ENCODE measurements around the gene ZNF683.

ZNF683 gene

GRCh38 chr1:26318338-26319064, 54.0 kb downstream of the ZNF683 start:
- no peak for TF ChIP-seq NFIC (IDR thresholded peaks at IDR 0.05)
- TF ChIP-seq EGR1 (IDR thresholded peaks at IDR 0.05), result no peak
- TF ChIP-seq MAX (IDR thresholded peaks at IDR 0.05), result no peak
- TF ChIP-seq CEBPB (IDR thresholded peaks at IDR 0.05), result no peak
- TF ChIP-seq YY1 (IDR thresholded peaks at IDR 0.05; ENCODE audit: low read depth), result no peak
- no peak for TF ChIP-seq RAD21 (IDR thresholded peaks at IDR 0.05; ENCODE audit: low read depth)
- no peak for TF ChIP-seq REST (IDR thresholded peaks at IDR 0.05; ENCODE audit: low read depth)
- no peak for TF ChIP-seq USF1 (IDR thresholded peaks at IDR 0.05)
- TF ChIP-seq TAF1 (IDR thresholded peaks at IDR 0.05; ENCODE audit: low read depth), result no peak
- no peak for TF ChIP-seq FOXM1 (IDR thresholded peaks at IDR 0.05; ENCODE audit: borderline replicate concordance, low read depth)
- TF ChIP-seq CREB1 (IDR thresholded peaks at IDR 0.05; ENCODE audit: low read depth), result no peak
- TF ChIP-seq EP300 (IDR thresholded peaks at IDR 0.05; ENCODE audit: borderline replicate concordance), result no peak
- no peak for TF ChIP-seq ZBTB7A (IDR thresholded peaks at IDR 0.05; ENCODE audit: low read depth)
- no peak for TF ChIP-seq TCF12 (IDR thresholded peaks at IDR 0.05; ENCODE audit: low read depth)
- no peak for TF ChIP-seq TEAD4 (IDR thresholded peaks at IDR 0.05)

- TF ChIP-seq REST (IDR thresholded peaks at IDR 0.05; ENCODE audit: low read depth) (no peak), TAF1 (IDR thresholded peaks at IDR 0.05; ENCODE audit: low read depth) (no peak), CEBPB (IDR thresholded peaks at IDR 0.05) (no peak), TEAD4 (IDR thresholded peaks at IDR 0.05) (no peak), RAD21 (IDR thresholded peaks at IDR 0.05; ENCODE audit: low read depth) (no peak), MAX (IDR thresholded peaks at IDR 0.05) (no peak), EGR1 (IDR thresholded peaks at IDR 0.05) (no peak), YY1 (IDR thresholded peaks at IDR 0.05; ENCODE audit: low read depth) (no peak), NFIC (IDR thresholded peaks at IDR 0.05) (no peak)
Measured at GRCh38 chr1:26317612-26318337, 54.8 kb downstream of the ZNF683 start, which contains the start of gene CD52. TSS of gene CD52 (plus strand) at chr1:26317958. CDS start at chr1:26318018, 60 bp downstream.

- no peak for TF ChIP-seq EP300 (IDR thresholded peaks at IDR 0.05; ENCODE audit: borderline replicate concordance)
- no peak for TF ChIP-seq CEBPB (IDR thresholded peaks at IDR 0.05)
- no peak for TF ChIP-seq FOXM1 (IDR thresholded peaks at IDR 0.05; ENCODE audit: borderline replicate concordance, low read depth)
Measured at GRCh38 chr1:26317146-26317545, 55.4 kb downstream of the ZNF683 start.

- TF ChIP-seq YY1 (IDR thresholded peaks at IDR 0.05; ENCODE audit: low read depth), result no peak
- no peak for TF ChIP-seq NFIC (IDR thresholded peaks at IDR 0.05)
- no peak for TF ChIP-seq USF1 (IDR thresholded peaks at IDR 0.05)
- TF ChIP-seq ZBTB7A (IDR thresholded peaks at IDR 0.05; ENCODE audit: low read depth), result no peak
- no peak for TF ChIP-seq RAD21 (IDR thresholded peaks at IDR 0.05; ENCODE audit: low read depth)
- no peak for TF ChIP-seq REST (IDR thresholded peaks at IDR 0.05; ENCODE audit: low read depth)
- no peak for TF ChIP-seq TCF12 (IDR thresholded peaks at IDR 0.05; ENCODE audit: low read depth)
- no peak for TF ChIP-seq TAF1 (IDR thresholded peaks at IDR 0.05; ENCODE audit: low read depth)
- no peak for TF ChIP-seq EGR1 (IDR thresholded peaks at IDR 0.05)
- TF ChIP-seq CREB1 (IDR thresholded peaks at IDR 0.05; ENCODE audit: low read depth), result no peak
- TF ChIP-seq EP300 (IDR thresholded peaks at IDR 0.05; ENCODE audit: borderline replicate concordance), result no peak
- TF ChIP-seq MAX (IDR thresholded peaks at IDR 0.05), result no peak
- no peak for TF ChIP-seq FOXM1 (IDR thresholded peaks at IDR 0.05; ENCODE audit: borderline replicate concordance, low read depth)
- TF ChIP-seq TEAD4 (IDR thresholded peaks at IDR 0.05), result no peak
- TF ChIP-seq CEBPB (IDR thresholded peaks at IDR 0.05), result no peak
Measured at GRCh38 chr1:26315874-26316850, 56.4 kb downstream of the ZNF683 start.

Data from Ishikawa (cell line).